GM23248 (cell line): ENCODE results near the gene MYO5B.

Experiments
- EZH2 ChIP-seq: fragments of 200-600 bp; sonication (generic); IDR thresholded peaks from 2 replicates; pipeline ENCODE4 v1.6.1; 2018; ENCODE audit warnings: antibody characterized with exemption, mild to moderate bottlenecking; ENCODE audit not compliant: insufficient read depth, poor library complexity, severe bottlenecking
- EZH2phosphoT487 ChIP-seq: fragments of 200-600 bp; sonication (generic); IDR thresholded peaks from 2 replicates; pipeline ENCODE4 v1.6.1; 2018; ENCODE audit warnings: antibody characterized with exemption, moderate library complexity, mild to moderate bottlenecking, low read depth; ENCODE audit not compliant: insufficient read depth

- TF ChIP-seq EZH2phosphoT487 (no peak), EZH2 (no peak)
These were observed 273.5 kb downstream of the MYO5B start for GRCh38 chr18:49921318-49921985.
